Myocyte (in vitro differentiated cells): ENCODE data around the gene TACR2. TPM values are rescaled to one million over a fixed set of nuclear protein-coding genes. Genes with fewer than 3 reads are reported as not detected.

ENCODE experiments used
- total RNA-seq: library from RNA; depleted of rRNA; stranded (reverse); fragments of >200 nt; gene quantifications from 2 replicates; pipeline ENCODE4 v1.2.3, GENCODE V29; 2014

Gene TACR2
- total RNA-seq, 1 donor from 2014 or later = 0.08 TPM

Other genes starting within 250 kb of the TACR2 start
- 26.6 and 32.9 TPM in 2 replicates for gene SUPV3L1, start 236.7 kb downstream of the TACR2 start, total RNA-seq
- gene HKDC1, start 196.6 kb downstream of the TACR2 start, total RNA-seq = 0.10 and 0.11 TPM in 2 replicates
- 63.7 and 79.2 TPM in 2 replicates for gene HK1, start 138.4 kb downstream of the TACR2 start, total RNA-seq
- 5.5 and 13.2 TPM in 2 replicates for gene TSPAN15, start 34.5 kb upstream of the TACR2 start, total RNA-seq
- 0.27 TPM in 1 of 2 replicates, not detected in the other for gene NEUROG3, start 156.5 kb upstream of the TACR2 start, total RNA-seq
- not detected in 2 replicates for gene FAM241B, start 213.3 kb upstream of the TACR2 start, total RNA-seq